IMR-90 (cell line): ENCODE results near the gene ELL2. TPM values are rescaled to one million over a fixed set of nuclear protein-coding genes. Genes with fewer than 3 reads are reported as not detected.

Source experiments
- ATAC-seq: fragments of 200-7000 bp; cut with Tn5 transposase; 2 replicates; pipeline ENCODE4 v1.9.1; 2020; ENCODE audit warnings: low read depth, mild to moderate bottlenecking, moderate library complexity
- BruUV-seq: library from RNA; stranded (reverse); fragments of 400-500 nt; replicated peaks from 2 replicates; lab custom pipeline; 2021; lab: Mats Ljungman, UMichigan
- CTCF ChIA-PET: fragments of 300-600 bp; formaldehyde crosslinking; extraction: SDS; loops from one replicate; lab custom pipeline; 2021; ENCODE audit warnings: antibody characterized with exemption; lab: Yijun Ruan, JAX
- POLR2A ChIA-PET: fragments of 300-600 bp; sonication (Branson Sonifier 250); formaldehyde crosslinking; loops from one replicate; lab custom pipeline; 2022; ENCODE audit warnings: antibody characterized with exemption; ENCODE audit not compliant: unreplicated experiment; lab: Charles Lee
- DNase-seq: peaks from one replicate; pipeline ENCODE4 v3.0.0; 2013
- H2AFZ ChIP-seq: replicated peaks from 2 replicates; pipeline ENCODE3; 2013; ENCODE audit warnings: low read length, mild to moderate bottlenecking; ENCODE audit not compliant: poor library complexity
- H2AK5ac ChIP-seq: 2 replicates; pipeline ENCODE4 v1.6.1; 2013; ENCODE audit warnings: low read depth, low read length, inconsistent platforms
- H2AK9ac ChIP-seq: replicated peaks from 2 replicates; pipeline ENCODE3; 2013; ENCODE audit warnings: mild to moderate bottlenecking, low read depth, low read length, moderate library complexity; ENCODE audit not compliant: poor library complexity
- H2BK120ac ChIP-seq: 2 replicates; pipeline ENCODE4 v1.6.1; 2013; ENCODE audit warnings: low read depth, low read length, inconsistent platforms
- H2BK15ac ChIP-seq: 3 replicates; pipeline ENCODE4 v1.6.1; 2013; ENCODE audit warnings: low read depth, low read length, inconsistent platforms
- H2BK20ac ChIP-seq: 2 replicates; pipeline ENCODE4 v1.6.1; 2013; ENCODE audit warnings: low read depth, mild to moderate bottlenecking, inconsistent platforms, low read length, moderate library complexity
- H2BK5ac ChIP-seq: 2 replicates; pipeline ENCODE4 v1.6.1; 2013; ENCODE audit warnings: mild to moderate bottlenecking, low read depth, low read length, inconsistent platforms; ENCODE audit not compliant: poor library complexity, severe bottlenecking
- H3K14ac ChIP-seq: replicated peaks from 2 replicates; pipeline ENCODE4 v1.6.1; 2013; ENCODE audit warnings: low read depth, low read length, inconsistent platforms
- H3K18ac ChIP-seq: 2 replicates; pipeline ENCODE4 v1.6.1; 2013; ENCODE audit warnings: low read depth, low read length, control low read depth
- H3K23ac ChIP-seq: 2 replicates; pipeline ENCODE4 v1.6.1; 2013; ENCODE audit warnings: low read depth, low read length, inconsistent platforms
- H3K27ac ChIP-seq: 2 replicates; pipeline ENCODE4 v1.5.1; 2013; ENCODE audit warnings: mild to moderate bottlenecking, control low read depth, low read length; ENCODE audit not compliant: insufficient read depth
- H3K27me3 ChIP-seq: 2 replicates; pipeline ENCODE4 v1.6.1; 2013; ENCODE audit warnings: low read length; ENCODE audit not compliant: control insufficient read depth, insufficient read depth
- H3K36me3 ChIP-seq: 2 replicates; pipeline ENCODE4 v1.6.1; 2013; ENCODE audit warnings: low read length, mixed read lengths; ENCODE audit not compliant: control insufficient read depth, insufficient read depth
- H3K4ac ChIP-seq: 2 replicates; pipeline ENCODE4 v1.6.1; 2013; ENCODE audit warnings: low read depth, low read length, inconsistent platforms
- H3K4me1 ChIP-seq: 2 replicates; pipeline ENCODE4 v1.6.1; 2013; ENCODE audit warnings: low read length, mixed read lengths; ENCODE audit not compliant: control insufficient read depth, insufficient read depth
- H3K4me2 ChIP-seq: 2 replicates; pipeline ENCODE4 v1.6.1; 2013; ENCODE audit warnings: low read depth, mild to moderate bottlenecking, control low read depth, low read length, moderate library complexity
- H3K4me3 ChIP-seq: 2 replicates; pipeline ENCODE4 v1.5.1; 2013; ENCODE audit warnings: low read depth, mild to moderate bottlenecking, control low read depth, low read length, moderate library complexity; ENCODE audit not compliant: insufficient read depth
- H3K56ac ChIP-seq: 2 replicates; pipeline ENCODE4 v1.6.1; 2013; ENCODE audit warnings: low read length, inconsistent platforms; ENCODE audit not compliant: insufficient read depth; ENCODE audit errors: extremely low read depth
- H3K79me1 ChIP-seq, 2 experiments: 2 replicates each; pipeline ENCODE4 v1.6.1; 2013; ENCODE audit warnings: low read length in 2 of 2, inconsistent platforms in 1 of 2, low read depth in 1 of 2
- H3K9ac ChIP-seq: 2 replicates; pipeline ENCODE4 v1.6.1; 2013; ENCODE audit warnings: low read depth, low read length, control low read depth
- H3K9me1 ChIP-seq: 2 replicates; pipeline ENCODE4 v1.6.1; 2013; ENCODE audit warnings: low read length, inconsistent platforms; ENCODE audit not compliant: insufficient read depth
- H3K9me3 ChIP-seq: 2 replicates; pipeline ENCODE4 v1.6.1; 2013; ENCODE audit warnings: low read length; ENCODE audit not compliant: control insufficient read depth, insufficient read depth
- H4K20me1 ChIP-seq: 2 replicates; pipeline ENCODE4 v1.6.1; 2013; ENCODE audit warnings: low read length, inconsistent platforms; ENCODE audit not compliant: insufficient read depth
- H4K5ac ChIP-seq: 2 replicates; pipeline ENCODE4 v1.6.1; 2013; ENCODE audit warnings: mild to moderate bottlenecking, low read depth, low read length, control low read depth
- H4K8ac ChIP-seq, 2 experiments: 2 replicates each; pipeline ENCODE4 v1.6.1; 2013; ENCODE audit warnings: low read depth in 2 of 2, low read length in 2 of 2, control low read depth in 1 of 2, inconsistent platforms in 1 of 2
- H4K91ac ChIP-seq: 2 replicates; pipeline ENCODE4 v1.6.1; 2013; ENCODE audit warnings: low read depth, low read length, inconsistent platforms; ENCODE audit not compliant: insufficient read depth
- CEBPB ChIP-seq: IDR thresholded peaks from 2 replicates; pipeline ENCODE4 v1.6.1; 2012; ENCODE audit warnings: low read depth, low read length, improper control_type of control experiment
- CHD1 ChIP-seq: IDR thresholded peaks from 2 replicates; pipeline ENCODE4 v1.6.1; 2012; ENCODE audit warnings: low read depth, low read length, improper control_type of control experiment
- CTCF ChIP-seq: conservative IDR thresholded peaks from 2 replicates; pipeline ENCODE4 v1.5.1; 2012; ENCODE audit warnings: mild to moderate bottlenecking, low read depth, low read length, improper control_type of control experiment
- FOS ChIP-seq: fragments of 150-350 bp; IDR thresholded peaks from 2 replicates; pipeline ENCODE4 v1.6.1; 2016; ENCODE audit warnings: low read depth, low read length
- MAFK ChIP-seq: IDR thresholded peaks from 2 replicates; pipeline ENCODE4 v1.6.1; 2012; ENCODE audit warnings: low read depth, low read length, improper control_type of control experiment
- POLR2A ChIP-seq: IDR thresholded peaks from 2 replicates; pipeline ENCODE4 v1.6.1; 2012; ENCODE audit warnings: mild to moderate bottlenecking, low read depth, low read length
- RAD21 ChIP-seq: IDR thresholded peaks from 2 replicates; pipeline ENCODE4 v1.6.1; 2012; ENCODE audit warnings: low read length, improper control_type of control experiment
- SMC3 ChIP-seq: fragments of 150-350 bp; IDR thresholded peaks from 2 replicates; pipeline ENCODE4 v1.6.1; 2016; ENCODE audit warnings: low read depth, mild to moderate bottlenecking, antibody characterized with exemption, low read length, moderate library complexity
- USF2 ChIP-seq: fragments of 150-350 bp; IDR thresholded peaks from 2 replicates; pipeline ENCODE4 v1.6.1; 2017; ENCODE audit warnings: mild to moderate bottlenecking, antibody characterized with exemption, low read length, low read depth
- WGBS, 2 experiments: methylation state at CpG; one replicate each; pipeline versions ENCODE4 v1.1.5 to v1.1.7; 2013; ENCODE audit warnings: missing lambda C conversion rate in 2 of 2; ENCODE audit not compliant: insufficient read length in 1 of 2; ENCODE audit errors: extremely low coverage in 2 of 2; 5-methylcytosine and 5-hydroxymethylcytosine counted together
- dilution Hi-C: fragments of 300-500 bp; cut with HindIII; formaldehyde crosslinking; loops from one replicate; pipeline ENCODE4 v1.14.3; 2018; ENCODE audit warnings: low sequenced_read_pairs; ENCODE audit not compliant: unreplicated experiment
- in situ Hi-C: fragments of 300-500 bp; cut with MboI; formaldehyde crosslinking; loops from 3 replicates; pipeline ENCODE4 v1.14.3; 2019; ENCODE audit warnings: low sequenced_read_pairs, inconsistent platforms, mixed read lengths
- intact Hi-C: fragments of 100-400 bp; cut with micrococcal nuclease; formaldehyde crosslinking; loops from 2 replicates; pipeline ENCODE4 v1.10.0; 2022
- polyA plus RNA-seq, 3 experiments: library from polyadenylated mRNA; depleted of rRNA; stranded (reverse); fragments of >200 nt; gene quantifications; 2 replicates each; pipeline ENCODE4 v1.2.3, GENCODE V29; 2012; ENCODE audit warnings: low replicate concordance in 1 of 3
- total RNA-seq: library from RNA; depleted of rRNA; stranded (reverse); fragments of >200 nt; gene quantifications from 2 replicates; pipeline ENCODE4 v1.2.3, GENCODE V29; 2012

The ELL2 gene
- total and polyA plus RNA-seq, 2 of the 4 experiments (the other 2 are of a cell fraction), result 61.4 to 92.5 TPM

- no TSS peak for BruUV-seq
- Histone ChIP-seq H2BK20ac (no peak overlapping the region), H4K20me1 (no peaks in the 10 kb centered on the region), H4K91ac (no peak overlapping the region), H2BK5ac (no peak overlapping the region), H2AK9ac (no peak overlapping the region), H3K9ac (no peak overlapping the region), H3K4ac (no peak overlapping the region), H3K56ac (no peak overlapping the region), H3K18ac (no peak overlapping the region), H2AK5ac (no peak overlapping the region), H2BK120ac (no peak overlapping the region), H3K23ac (no peak overlapping the region), H3K79me1 (no peaks in the 10 kb centered on the region), H4K5ac (no peak overlapping the region), H3K9me1 (peaks cover 3% of the 10 kb centered on the region; the same call in 1 of the 2 replicates), H2AFZ (no peak overlapping the region), H3K4me2 (no peak overlapping the region), H2BK15ac (no peak overlapping the region), H3K4me3 (no peak overlapping the region), H3K9me3 (no peaks in the 10 kb centered on the region), H3K4me1 (peaks cover 11% of the 10 kb centered on the region), H3K27me3 (no peaks in the 10 kb centered on the region), H3K36me3 (no peaks in the 10 kb centered on the region), H3K14ac (no peak overlapping the region), H3K27ac (no peak overlapping the region), H4K8ac (no peak overlapping the region)
- in situ Hi-C loops (loop anchor here (10.0 kb wide), 2 partner anchors 176 to 286 kb away; partner anchors contain the start of genes ARSK and SKIC3), intact Hi-C loops (no loop called here), dilution Hi-C loops (no loop called here)
- ChIA-PET POLR2A (interaction anchor here (0.6 kb wide), 1 partner anchor 106 kb away, joined by 3 read pairs; no protein-coding TSS in a partner anchor), CTCF (interaction anchor here (0.8 to 1.9 kb wide), 2 partner anchors 60 to 177 kb away, joined by 3 to 4 read pairs; no protein-coding TSS in a partner anchor)
- TF ChIP-seq POLR2A (no peak), FOS (no peak), USF2 (no peak), RAD21 (no peak), MAFK (no peak), SMC3 (no peak), CEBPB (no peak), CTCF (no peak), CHD1 (no peak)
- ATAC-seq, result no peak
- no peak for DNase-seq
- WGBS, 2 experiments, result 80% methylated on average over 1 of the region's 1 CpG; no CpG with 5 or more reads in 1 of the 2 experiments
These were observed 120.5 kb downstream of the ELL2 start for GRCh38 chr5:95840956-95841705.
